Medulla oblongata (tissue), 1 donor: ENCODE results near the gene MKRN3.
A peak's percentile ranks its signal among the peaks of the same experiment; 100 is the strongest.

Source experiments
- DNase-seq: peaks from one replicate; pipeline ENCODE4 v3.0.0-alpha.2; 2015; ENCODE audit errors: extremely low spot score

Gene MKRN3

DNA sequence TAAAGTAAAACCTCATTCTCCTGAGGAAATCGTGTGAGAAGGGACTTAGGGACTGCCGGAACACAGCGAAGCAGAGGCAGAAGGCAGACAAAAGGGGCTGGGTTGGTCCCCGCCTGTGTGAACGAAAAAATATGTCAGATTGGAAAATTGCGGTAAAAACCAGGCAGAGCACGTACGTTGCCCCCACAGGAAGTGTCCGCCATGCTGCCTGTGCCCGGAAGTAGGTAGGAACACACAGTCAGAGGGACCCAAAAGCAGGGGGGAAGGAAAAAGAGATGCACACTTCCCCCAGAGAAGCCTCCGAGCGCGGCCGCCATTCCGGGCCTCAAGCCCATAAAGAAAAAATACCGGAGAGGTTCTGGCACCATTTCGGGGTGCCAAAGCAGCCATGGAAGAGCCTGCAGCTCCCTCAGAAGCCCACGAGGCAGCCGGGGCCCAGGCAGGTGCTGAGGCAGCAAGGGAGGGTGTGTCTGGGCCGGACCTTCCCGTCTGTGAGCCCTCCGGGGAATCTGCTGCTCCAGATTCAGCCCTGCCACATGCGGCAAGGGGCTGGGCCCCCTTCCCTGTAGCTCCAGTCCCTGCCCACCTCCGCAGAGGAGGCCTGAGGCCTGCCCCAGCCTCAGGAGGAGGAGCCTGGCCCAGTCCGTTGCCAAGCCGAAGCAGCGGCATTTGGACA is at the start of gene MKRN3:
Gene MKRN3 (plus strand): TSS at position 280 of the 676 bp plus-strand sequence. CDS start 109 bp downstream, at position 389.
- DNase-seq: peak; percentile 57

DNA sequence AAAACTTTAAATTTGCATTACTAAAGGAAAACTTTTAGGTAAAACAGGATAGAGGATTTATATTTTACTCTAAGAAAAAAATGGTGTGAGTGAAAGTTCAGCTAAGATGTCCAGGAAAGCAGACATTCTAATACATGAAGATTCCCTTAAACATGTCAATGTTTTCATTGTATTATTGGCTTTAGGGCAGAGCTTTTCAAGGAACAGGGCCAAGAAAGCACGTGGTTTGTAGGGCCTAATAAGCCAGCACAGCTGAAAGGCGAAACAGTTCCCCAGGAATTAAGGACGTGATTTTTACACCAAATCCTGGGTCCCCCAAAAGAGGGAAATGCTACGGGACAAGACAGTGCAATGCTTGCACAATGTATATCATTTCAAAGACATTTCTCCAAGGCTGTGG is 48.6 kb upstream of the MKRN3 start:
- DNase-seq: peak; percentile 51

DNA sequence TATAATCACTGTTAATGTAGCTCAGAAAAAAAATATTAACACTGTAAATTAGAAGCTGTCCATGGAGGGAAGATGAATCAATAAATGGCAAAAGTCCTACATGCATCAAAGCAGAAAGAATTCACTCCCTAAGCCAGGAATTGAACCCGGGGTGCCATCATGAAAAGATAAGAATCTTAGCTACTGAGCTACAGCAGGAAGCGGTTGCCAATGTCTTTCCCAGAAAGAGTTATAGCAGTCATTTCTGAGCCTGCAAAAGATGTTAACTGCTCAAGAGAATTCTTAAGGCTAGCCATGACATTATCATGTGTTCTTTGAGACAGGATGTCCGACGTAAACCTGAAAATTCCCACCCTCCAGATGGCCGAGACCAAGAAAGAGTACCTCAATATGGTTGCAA is 47.4 kb upstream of the MKRN3 start:
- no peak for DNase-seq

DNA sequence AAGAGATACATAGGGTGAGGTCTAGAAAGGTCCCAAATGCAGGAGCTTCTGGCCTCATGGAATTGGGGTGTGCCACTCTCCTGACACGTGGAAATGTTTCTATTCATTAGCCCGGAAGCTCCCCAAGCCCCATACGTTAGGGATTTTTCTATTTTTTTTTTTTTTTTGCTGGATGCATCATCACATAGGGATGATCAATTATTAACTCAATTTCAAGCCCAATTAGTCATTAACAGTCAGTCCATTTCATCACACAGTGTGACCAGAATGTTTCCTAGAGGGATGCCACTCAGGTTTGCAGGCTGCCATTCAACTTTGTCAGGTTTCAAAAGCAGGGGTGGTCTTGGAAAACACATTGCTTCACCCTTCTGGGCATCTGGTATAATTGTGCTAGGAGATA is 40.7 kb upstream of the MKRN3 start:
- DNase-seq: no peak

DNA sequence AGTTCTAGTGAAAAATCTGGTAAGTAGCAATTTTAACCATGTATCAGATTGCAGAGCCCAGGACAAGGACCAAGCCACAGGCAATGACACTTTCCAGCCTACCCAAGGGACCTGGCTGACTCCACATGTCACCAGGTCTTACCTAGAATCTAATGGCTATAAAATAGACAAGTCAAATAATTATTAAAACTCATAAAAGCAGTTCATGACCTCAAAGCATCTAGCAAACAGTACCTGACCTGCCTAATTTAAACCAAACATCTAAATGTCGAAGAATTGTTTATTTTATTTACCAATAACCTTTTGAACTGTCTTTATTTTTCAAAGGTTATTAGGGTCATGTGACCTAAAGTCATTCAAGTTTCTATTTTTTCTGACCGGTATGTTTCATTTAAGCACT is 35.6 kb upstream of the MKRN3 start:
- no peak for DNase-seq

DNA sequence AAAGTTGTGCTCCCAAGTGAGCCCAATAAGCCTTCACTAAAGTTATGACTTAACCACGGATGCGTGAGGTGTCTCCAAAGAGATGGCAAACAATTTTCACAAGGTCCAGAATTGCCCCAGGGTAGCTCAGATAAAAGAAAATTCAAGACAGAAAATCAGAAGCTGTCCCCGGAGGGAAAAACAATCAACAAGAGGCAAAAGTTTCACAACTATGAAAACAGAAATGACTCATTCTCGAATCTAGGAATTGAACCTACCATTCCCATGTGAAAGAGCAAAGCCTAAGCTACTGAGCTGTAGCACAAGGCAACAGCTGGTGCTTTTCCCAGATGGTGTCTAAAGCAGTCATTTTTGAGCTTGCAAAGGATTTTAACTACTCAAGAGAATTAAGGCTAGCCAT is 33.5 kb upstream of the MKRN3 start:
- DNase-seq: peak; percentile 21

DNA sequence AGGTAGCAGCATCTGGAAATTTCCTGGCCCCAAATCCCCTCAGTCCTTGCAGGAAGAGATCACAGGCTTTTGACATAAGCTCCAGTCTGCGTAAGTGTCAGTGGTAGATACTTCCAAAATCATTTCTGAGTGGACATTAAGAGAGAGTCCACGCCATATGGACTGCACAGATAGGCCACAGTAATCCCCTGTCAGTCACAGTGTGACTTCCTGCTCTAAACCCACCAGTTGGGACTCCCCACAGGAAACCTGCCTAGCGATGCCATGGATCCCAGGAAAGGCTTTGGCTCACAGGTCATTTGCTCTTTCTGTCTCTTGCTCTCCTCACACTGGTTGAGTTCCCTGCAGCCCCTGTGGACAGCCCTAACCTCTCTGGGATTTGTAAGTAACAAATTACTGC is 28.8 kb upstream of the MKRN3 start:
- DNase-seq: no peak

DNA sequence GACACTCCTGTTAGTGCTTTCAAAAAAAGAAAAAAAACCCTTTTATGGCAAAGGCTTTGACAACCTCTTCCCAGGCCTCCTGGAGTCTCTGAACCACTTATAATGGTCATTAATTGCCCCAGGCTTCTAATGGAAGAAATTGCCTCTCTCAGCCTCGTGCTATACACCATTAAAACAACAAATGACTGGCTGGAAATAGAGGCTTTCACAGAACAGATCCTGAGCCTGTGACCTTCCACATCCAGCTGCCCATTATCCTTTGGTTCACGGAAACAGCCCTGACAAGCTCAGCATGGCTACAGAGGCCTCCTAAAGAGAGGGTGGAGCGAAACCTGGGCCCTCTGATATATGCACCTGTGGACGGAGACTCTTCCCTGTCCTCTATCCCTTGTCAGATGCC is 26.8 kb upstream of the MKRN3 start:
- DNase-seq: no peak

DNA sequence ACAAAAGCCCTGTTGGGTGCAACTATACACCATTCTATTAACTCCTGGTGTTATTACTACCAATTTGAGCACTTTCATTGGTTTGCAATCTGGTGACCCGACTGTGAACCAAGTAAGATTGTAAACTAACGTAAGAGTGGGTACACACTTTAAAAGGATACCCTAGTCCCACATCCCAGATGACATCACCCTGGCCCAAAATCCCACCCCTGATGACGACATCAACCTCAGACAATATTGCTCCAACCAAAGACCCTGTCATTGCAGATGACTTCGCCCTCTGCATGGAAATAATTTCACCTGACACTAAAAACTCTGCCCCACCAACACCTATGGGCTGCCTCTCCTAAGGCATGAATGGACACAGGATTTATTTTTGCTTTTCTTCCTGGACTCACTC is 25.6 kb upstream of the MKRN3 start:
- no peak for DNase-seq

DNA sequence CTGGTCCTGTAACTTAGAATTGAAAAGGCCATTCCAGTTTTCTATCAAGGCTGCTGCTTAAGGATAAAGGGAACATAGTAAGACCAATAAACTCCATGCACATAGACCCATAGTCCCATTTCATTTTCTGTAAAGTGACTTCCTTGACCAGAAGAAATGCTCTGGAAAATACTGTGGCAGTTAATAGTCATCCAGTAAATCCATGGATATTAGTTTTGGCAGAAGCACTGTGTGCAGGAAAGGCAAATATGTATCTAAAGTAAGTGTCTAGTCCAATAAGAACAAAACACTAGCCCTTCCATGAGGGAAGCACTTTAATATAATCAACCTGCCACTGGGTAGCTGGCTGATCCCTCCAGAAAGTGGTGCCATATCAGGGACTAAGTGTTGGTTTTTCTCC is 19.3 kb upstream of the MKRN3 start:
- DNase-seq: no peak

DNA sequence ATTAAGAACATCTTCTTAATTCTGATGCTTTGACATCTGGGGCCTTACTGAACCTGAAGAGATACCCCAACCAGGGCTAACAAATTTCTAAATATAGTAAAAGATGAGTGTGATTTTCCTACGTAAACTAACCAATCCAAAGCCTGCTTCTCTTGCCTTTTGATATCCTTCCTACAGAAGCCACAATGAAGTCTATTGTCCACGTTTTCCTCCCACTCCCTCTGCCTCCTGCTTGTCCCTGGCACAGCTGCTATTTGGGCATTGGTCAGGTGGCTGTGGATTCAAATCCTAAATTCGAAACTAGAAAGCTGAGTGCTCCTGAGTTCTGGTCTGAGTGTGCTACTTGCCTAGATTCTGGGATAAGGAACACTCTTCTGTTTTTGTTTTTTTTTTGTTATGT is 17.4 kb upstream of the MKRN3 start:
- no peak for DNase-seq

DNA sequence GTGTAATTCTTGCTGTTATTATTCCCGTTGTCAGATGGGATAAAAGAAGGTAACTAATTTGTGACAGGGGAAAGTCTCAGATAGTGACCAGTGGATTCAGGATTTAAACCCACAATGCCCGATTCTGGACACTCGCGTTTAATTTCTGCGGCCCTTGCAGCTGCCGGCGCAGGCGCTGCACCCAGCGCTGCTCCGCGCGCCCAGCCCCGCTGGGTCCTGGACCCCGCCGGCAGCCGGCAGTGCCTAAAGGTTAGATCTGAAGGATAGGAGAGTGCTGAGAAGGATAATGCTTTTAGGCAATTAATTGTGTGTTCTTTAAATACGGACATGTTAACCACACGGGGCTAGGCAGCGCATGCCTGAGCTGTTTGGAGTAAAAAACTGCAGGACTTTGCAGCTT is 3.6 kb upstream of the MKRN3 start:
- no peak for DNase-seq

DNA sequence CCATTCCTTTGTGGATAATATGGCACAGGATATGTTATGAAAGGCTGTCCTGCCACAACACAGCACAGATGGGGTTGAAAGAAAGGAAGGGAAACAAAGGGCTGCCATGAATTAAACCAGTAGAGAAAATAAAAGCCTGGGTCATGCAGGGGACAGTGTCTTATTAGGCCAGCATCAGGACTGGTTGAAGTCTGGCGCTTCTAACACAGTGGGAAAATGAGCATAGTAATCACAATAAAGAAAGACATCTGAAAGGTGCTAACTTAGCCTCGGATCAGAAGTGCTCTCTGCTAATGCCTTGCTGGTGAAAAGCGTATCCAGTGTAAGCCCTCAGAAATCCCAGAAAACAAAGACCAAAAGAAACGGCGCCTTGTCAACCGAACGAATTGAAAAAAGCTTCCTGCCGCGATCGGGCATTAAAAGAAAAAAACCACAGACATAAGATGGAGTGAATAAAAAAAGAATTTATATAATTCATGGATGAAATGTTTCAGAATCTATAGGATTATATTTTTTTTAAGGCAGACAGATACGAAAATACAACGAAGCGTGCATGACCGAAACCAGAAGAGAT is 566 bp upstream of the MKRN3 start:
- peak; percentile 38 for DNase-seq

DNA sequence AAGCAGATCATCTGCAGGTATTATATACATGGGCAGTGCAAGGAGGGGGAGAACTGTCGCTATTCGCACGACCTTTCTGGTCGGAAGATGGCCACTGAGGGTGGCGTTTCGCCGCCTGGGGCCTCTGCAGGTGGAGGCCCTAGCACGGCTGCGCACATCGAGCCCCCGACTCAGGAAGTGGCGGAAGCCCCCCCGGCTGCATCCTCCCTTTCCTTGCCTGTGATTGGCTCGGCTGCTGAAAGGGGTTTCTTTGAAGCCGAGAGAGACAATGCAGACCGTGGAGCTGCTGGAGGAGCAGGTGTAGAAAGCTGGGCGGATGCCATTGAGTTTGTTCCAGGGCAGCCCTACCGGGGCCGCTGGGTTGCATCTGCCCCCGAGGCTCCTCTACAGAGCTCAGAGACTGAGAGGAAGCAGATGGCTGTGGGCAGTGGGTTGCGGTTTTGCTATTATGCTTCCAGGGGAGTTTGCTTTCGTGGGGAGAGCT is 639 bp downstream of the MKRN3 start:
- DNase-seq: peak; percentile 48

DNA sequence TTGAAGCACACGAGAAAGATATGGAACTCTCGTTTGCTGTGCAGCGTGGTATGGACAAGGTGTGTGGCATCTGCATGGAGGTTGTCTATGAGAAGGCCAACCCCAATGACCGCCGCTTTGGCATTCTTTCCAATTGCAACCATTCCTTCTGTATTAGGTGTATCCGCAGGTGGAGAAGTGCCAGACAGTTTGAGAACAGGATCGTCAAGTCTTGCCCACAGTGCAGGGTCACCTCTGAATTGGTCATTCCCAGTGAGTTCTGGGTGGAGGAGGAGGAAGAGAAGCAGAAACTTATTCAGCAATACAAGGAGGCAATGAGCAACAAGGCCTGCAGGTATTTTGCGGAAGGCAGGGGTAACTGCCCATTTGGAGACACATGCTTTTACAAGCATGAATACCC is 1.2 kb downstream of the MKRN3 start:
- no peak for DNase-seq

DNA sequence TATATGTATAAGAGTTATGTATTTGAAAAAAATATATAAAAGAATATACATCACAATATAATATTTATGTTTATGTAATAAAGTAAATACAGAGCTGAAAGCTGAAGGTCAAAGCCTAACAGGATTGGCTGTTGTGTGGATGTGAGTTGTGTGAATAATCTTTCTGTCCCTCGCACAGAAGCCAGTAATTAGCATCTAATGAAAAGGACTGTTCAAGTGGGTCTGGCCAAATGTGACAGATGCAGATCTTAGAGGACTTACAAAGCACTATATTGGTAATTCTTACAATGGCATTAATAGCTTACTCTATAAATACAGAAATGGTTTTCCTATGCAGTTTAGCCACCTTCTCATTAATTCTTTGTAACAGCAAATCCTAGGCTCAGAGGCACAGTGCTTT is 2.4 kb downstream of the MKRN3 start:
- DNase-seq: peak; percentile 81

DNA sequence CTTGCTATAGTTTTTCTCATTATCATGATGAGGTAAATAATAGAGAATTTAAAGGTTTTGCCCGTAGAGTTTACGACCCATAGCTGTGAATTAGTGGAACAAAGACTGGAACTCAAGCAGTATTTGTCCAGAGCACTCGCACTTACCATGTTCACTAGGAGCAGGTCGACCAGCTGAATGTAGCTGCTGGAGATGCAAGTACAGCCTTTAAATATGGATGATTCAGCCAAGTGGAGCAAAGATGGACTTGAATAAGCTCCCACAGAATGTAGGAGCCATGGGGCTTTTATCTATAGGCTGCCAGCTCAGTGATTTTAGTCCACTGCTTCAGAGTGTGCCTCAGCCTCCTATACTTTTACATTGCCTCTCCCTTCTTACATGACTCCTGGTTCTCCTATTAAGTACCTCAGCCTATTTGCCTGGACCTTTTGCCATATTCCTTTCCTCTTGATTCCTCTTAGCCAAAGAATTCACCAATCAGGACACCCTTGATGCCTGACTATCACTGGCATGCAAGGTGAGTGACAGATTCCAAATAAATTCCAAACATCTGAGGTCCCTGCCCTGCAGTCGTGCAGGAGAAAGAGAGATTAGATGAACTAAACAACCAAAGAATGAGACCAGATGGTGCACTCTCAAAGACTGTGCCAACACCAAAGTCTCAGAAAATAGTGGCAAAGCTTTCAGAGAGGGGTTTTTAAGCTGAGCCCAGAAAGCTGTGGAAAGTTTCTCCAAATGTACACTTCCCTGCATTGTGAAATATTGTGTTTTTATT is 3.9 kb downstream of the MKRN3 start:
- no peak for DNase-seq

DNA sequence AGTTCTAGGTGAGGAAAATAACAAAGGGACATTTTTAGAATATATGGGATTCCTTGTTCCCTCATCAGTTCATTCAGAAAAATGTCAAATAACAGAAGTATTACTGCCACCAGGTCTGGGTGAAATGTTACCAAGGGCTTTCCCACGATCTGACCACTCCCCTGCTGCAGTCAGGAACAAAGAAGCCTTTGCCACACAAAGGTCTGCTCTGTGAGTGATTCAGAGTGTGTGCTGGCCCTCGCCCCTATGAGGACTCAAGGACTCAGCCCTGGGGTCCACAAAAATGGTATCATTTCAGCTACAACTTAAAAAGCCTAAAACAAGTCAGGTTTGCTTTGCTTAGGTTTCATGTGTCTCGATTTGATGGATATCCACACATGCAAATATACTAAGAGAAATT is 5.0 kb downstream of the MKRN3 start:
- peak; percentile 65 for DNase-seq

DNA sequence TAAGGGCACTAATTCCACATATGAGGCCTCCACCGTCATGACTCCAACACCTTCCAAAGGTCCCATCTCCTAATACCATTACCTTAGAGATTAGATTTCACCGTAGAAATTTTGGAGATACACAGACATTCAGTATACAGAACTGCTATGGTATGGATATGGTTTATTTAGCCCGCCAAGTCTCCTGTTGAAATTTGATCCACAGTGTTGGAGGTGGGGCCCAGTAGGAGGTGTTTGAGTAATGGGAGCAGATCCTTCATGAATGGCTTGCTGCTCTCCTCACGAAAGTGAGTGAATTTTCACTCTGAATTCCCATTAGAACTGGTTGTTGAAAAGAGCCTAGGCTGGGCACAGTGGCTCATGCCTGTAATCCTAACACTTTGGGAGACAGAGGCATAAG is 7.4 kb downstream of the MKRN3 start:
- no peak for DNase-seq

DNA sequence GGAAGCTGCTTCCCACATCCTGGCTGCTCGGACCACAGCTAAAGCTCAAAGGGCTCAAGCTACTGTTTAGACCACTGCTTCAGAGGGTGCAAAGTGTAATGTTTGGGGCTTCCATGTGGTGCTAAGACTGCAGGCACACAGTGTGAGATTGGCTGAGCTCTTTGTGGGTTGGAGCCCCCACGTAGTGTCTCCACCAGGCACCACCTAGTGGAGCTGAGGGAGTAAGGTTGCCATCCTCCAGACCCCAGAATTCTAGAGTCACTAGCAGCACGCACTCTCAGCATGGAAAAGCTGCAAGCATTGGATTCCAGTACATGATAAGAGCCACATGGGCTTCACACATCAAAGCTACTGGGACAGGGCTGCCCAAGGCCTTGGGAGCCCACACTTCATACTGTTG is 9.3 kb downstream of the MKRN3 start:
- no peak for DNase-seq

DNA sequence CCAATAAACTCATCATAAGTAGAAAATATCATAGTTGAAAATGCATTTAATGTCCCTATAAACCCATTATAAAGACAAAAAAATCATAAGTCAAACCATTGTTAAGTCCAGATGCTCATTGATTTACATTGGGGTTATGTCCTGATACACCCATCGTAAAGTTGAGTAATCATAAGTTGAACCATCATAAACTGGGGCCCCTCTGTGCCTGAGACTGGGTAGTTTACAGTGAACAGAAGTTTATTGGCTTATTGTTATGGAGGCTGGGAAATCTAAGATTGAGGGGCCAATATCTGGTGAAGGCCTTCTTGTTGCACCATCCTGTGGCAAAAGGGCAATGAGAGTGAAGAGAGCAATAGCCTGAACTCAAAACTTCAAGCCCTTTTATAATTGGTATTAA is 10.6 kb downstream of the MKRN3 start:
- no peak for DNase-seq

DNA sequence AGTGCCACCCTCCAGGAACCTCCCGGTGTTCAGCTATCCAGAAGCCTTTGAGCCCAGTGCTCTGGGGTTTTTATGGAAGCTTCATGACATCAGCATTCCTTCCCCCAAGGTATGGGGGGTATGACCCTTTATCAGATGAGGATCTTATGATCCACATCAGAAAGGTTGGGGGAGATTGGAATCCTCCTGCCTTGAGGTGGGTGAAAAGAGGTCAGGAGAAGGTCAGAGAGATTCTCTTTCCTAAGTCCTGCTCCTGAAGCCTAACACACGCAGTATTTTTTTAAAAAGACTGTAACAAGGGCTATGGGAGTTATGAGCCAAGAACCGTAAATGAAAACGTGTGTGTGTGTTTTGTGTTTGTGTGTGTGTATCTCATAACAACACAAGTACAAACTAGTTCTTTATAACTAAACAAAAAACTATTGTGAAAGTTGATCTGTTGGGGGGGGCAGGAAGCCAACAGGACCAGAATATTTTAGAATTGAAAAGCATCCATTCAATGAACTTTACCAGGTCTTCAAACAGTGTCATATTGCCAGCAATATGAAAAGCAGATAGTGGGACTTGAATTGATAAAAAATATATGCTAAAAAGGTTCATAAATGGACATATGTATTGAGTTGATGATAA is 13.2 kb downstream of the MKRN3 start:
- DNase-seq: no peak

DNA sequence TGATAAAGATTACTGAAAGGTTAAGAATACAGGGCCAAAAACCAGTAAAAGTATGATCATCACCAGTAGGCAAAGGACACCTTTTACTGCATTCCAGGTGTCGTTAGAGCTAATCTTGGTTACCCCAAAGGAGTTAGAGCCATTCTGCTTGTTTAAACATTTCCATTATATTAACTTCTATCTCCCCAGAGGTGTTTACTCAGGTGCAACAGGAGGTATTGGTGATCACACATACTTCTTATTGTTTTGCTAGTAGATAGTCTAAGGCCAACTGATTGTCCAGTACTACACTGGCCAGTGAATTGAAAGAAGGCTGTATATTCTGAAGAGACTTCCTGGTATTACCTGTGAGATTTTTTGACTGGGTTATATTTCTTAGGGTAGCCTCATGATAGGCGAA is 22.8 kb downstream of the MKRN3 start:
- no peak for DNase-seq
